NCI-H2171 (cell line): ENCODE measurements around the gene PECR.
"Not testable (repeated sequence)": the region's sequence is repeated elsewhere in the genome, so short reads cannot be mapped to it uniquely, and the experiment has no call there.

ENCODE experiments used
- DNase-seq: peaks from one replicate; lab custom pipeline; 2025; lab: John Stamatoyannopoulos, UW

The PECR gene

DNA sequence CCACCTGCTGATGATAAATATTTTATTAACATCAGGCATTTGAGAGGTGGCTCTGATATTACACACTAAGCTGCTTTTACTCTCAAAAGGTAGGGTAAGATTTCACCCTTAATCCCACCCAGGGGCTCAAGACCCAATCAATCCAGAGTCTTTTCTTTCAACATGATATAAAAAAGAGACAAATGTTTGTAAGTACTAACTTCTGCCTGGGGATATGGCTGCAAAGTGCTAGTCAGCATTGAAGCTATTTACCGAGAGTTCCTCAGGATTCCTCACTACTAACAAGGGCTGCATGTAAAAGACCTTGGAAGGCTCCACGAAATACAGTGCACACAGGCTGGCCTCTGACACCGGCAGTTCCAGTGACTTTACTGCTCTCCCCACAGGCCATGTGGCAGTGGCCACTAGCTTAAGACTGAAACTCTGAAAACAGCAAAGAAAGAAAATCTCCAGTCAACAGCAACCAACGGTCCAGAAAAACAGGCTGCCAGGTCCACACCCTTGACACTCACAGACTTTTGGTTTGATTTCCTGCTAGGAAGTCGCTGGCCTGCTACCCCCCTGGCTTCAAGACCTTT lies 79.4 kb downstream of the PECR start:
- no peak for DNase-seq

GRCh38 chr2:216001216-216002100 lies 80.2 kb downstream of the PECR start:
- DNase-seq, result no peak

- DNase-seq, result no peak
Observed at GRCh38 chr2:215998636-215999035, 83.0 kb downstream of the PECR start.

- DNase-seq, result no peak
Observed at GRCh38 chr2:215997219-215997618, 84.4 kb downstream of the PECR start.

DNA sequence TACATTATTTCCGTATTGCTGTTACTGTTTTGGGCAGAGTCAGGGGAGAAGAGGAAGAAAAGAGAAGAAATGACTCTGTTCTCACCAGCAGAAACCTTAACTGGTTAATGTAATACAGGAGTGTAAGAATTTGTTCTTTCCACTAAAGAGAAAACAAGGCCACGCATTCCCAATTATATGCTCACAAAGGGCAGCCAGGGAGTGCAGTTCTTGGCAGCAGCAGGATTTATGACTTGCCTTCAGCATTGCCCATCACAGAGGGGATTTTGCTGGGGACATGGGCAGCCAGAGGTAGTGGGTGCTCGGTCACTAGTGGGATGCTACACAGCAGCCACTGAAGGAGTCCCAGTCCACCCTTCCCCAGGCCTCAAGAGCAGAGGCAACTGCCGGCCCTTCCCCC lies 86.7 kb downstream of the PECR start:
- no peak for DNase-seq

DNA sequence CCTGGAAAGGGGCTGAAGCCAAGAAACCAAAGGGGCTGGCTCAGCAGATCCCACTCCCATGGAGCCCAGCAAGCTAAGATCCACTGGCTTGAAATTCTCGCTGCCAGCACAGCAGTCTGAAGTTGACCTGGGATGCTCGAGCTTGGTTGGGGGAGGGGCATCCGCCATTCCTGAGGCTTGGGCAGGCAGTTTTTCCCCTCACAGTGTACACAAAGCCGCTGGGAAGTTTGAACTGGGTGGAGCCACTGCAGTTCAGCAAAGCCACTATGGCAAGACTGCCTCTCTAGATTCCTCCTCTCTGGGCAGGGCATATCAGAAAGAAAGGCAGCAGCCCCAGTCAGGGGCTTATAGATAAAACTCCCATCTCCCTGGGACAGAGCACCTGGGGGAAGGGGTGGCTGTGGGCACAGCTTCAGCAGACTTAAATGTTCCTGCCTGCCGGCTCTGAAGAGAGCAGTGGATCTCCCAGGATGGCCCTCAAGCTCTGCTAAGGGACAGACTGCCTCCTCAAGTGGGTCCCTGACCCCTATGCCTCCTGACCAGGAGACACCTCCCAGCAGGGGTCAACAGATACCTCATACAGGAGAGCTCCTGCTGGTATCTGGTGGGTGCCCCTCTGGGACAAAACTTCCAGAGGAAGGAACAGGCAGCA lies 92.9 kb downstream of the PECR start:
- DNase-seq, result not testable (repeated sequence)
